Fibroblast of the aortic adventitia (primary cell): Measurements from ENCODE around the gene SLC25A42. TPM values are rescaled to one million over a fixed set of nuclear protein-coding genes. Genes with fewer than 3 reads are reported as not detected.

ENCODE experiments used
- DNase-seq: peaks from one replicate; pipeline ENCODE4 v3.0.0-alpha.2; 2010; ENCODE audit warnings: low read depth
- H3K4me3 ChIP-seq: 2 replicates; pipeline ENCODE4 v1.5.1; 2011; ENCODE audit warnings: low read depth, mild to moderate bottlenecking, control low read depth, low read length, moderate library complexity
- CTCF ChIP-seq: IDR thresholded peaks from 2 replicates; pipeline ENCODE4 v1.5.1; 2011; ENCODE audit warnings: mild to moderate bottlenecking, low read length, control low read depth, inconsistent platforms; ENCODE audit not compliant: insufficient read depth
- total RNA-seq: library from RNA; depleted of rRNA; stranded (reverse); fragments of >200 nt; gene quantifications from 2 replicates; pipeline ENCODE4 v1.2.3, GENCODE V29; 2012; ENCODE audit warnings: low replicate concordance

The SLC25A42 gene
- total RNA-seq, 1 donor, result 4.8 TPM

- no peak for TF ChIP-seq CTCF
- DNase-seq, result no peak
- no peak overlapping the region for H3K4me3 ChIP-seq
Observed at GRCh38 chr19:19121371-19121770, 57.6 kb downstream of the SLC25A42 start.

GRCh38 chr19:19122902-19123301 lies 59.1 kb downstream of the SLC25A42 start:
- TF ChIP-seq CTCF, result no peak

DNA sequence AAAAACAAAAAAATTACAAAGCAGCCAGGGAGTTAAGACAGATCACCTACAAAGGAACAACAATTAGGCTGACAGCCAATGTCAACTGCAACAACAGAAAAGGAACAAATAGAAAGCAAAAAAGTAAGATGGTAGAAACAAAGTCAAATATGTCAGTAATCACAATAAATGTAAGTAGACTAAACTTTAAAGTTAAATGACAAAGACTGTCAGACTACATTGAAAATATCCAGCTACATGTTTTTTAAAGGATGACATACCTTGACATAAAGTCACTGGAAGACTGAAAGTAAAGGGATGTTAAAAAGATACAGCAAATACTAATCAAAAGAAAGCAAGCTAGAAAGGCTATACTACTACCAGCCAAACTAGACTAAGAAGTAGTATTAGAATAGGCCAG lies 59.6 kb downstream of the SLC25A42 start:
- TF ChIP-seq CTCF, result no peak
- DNase-seq, result no peak

More at GRCh38 chr19:19122902-19123301, 59.1 kb downstream of the SLC25A42 start:
- H3K4me3 ChIP-seq, result no peak overlapping the region
- no peak for DNase-seq

DNA sequence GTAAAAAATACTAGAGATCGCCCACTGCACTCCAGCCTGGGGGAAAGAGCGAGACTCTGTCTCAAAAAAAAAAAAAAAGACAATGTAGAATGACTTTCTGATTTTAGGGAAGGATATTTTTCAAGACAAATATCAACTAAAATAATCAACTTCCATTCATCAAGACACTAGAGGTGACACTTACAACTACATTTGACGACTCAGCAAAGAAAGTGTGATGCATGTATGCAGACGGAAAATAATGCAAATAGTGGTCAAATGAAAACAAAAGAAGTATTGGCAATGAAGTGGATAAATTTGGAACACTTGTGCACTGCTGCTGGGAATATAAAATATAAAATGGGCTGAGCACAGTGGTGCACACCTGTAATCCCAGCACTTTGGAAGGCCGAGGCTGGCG lies 62.3 kb downstream of the SLC25A42 start:
- no peak for TF ChIP-seq CTCF
- no peak overlapping the region for H3K4me3 ChIP-seq
- no peak for DNase-seq

More for the DNA sequence above, 59.6 kb downstream of the SLC25A42 start:
- no peak overlapping the region for H3K4me3 ChIP-seq

GRCh38 chr19:19131989-19132388 lies 68.2 kb downstream of the SLC25A42 start:
- no peak for DNase-seq
- H3K4me3 ChIP-seq, result no peak overlapping the region
- TF ChIP-seq CTCF, result no peak

DNA sequence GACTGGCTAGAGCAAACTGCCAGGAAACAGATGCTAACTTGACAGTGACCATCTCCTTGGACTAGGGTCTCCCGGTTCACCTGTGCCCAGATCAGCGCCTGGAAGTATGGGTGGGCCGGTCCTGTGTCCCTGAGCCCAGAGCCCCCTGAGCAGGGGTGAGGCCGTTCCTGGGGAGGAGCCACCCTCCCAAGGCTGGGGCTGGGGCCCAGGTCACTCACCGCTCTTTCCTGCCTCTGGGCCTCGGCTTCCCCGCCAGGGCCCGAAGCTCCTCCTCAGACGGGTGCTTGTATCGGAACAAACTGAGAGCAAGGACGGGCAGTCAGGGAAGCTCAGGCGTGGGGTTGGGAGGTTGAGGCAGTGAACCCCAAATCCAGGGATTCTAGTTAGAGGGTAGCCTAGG lies 69.1 kb downstream of the SLC25A42 start:
- TF ChIP-seq CTCF, result no peak
- DNase-seq, result no peak
- no peak overlapping the region for H3K4me3 ChIP-seq

DNA sequence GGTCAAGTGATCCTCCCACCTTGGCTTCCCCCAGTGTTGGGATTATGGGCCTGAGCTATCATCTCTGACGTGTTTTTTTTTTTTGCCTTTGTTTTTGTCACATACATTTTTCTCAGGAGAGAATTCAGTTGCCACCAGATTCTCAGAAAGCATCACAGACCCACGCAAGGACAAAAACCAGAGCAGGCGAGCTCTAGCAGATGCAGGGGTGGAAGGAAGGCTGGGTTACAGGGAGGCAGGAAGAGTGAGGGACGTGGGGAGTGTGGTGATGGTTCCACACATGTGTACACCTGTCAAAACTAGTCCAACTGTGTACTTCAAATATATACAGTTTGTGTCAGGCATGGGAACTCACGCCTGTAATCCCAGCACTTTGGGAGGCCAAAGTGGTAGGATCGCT lies 70.2 kb downstream of the SLC25A42 start:
- no peak overlapping the region for H3K4me3 ChIP-seq
- no peak for DNase-seq
- TF ChIP-seq CTCF, result no peak
